ENCODE measurements around the gene COG7.

- TF ChIP-seq EP300 (IDR thresholded peaks at IDR 0.05) (no peak), CTCF (IDR thresholded peaks at IDR 0.05) (no peak), POLR2A (IDR thresholded peaks at IDR 0.05) (no peak)
Measured at GRCh38 chr16:23380501-23380951, 72.5 kb downstream of the COG7 start.
